SK-N-SH (cell line): ENCODE measurements around the gene TM9SF1. TPM values are rescaled to one million over a fixed set of nuclear protein-coding genes. Genes with fewer than 3 reads are reported as not detected.

ENCODE experiments used
- CTCF ChIA-PET: fragments of 300-600, 350-600 bp; formaldehyde crosslinking; extraction: SDS; loops from one replicate; lab custom pipeline; 2021; lab: Yijun Ruan, JAX
- POLR2A ChIA-PET: fragments of 350-600 bp; sonication (Branson Sonifier 250); formaldehyde crosslinking; extraction: SDS; loops from one replicate; lab custom pipeline; 2020; ENCODE audit warnings: antibody characterized with exemption, inconsistent platforms; lab: Yijun Ruan, JAX
- DNase-seq: peaks from one replicate; pipeline ENCODE4 v3.0.0; 2012
- H2AFZ ChIP-seq: fragments of 200-600 bp; sonication (generic); 2 replicates; pipeline ENCODE4 v1.8.1; 2016; ENCODE audit warnings: antibody characterized with exemption, mild to moderate bottlenecking, low read depth
- H3F3A ChIP-seq: fragments of 200-600 bp; sonication (generic); replicated peaks from 2 replicates; pipeline ENCODE3; 2016; ENCODE audit warnings: antibody characterized with exemption, mild to moderate bottlenecking; ENCODE audit not compliant: insufficient read depth
- H3K27ac ChIP-seq, 2 experiments: fragments of 200-500 bp in 1 of 2; fragments of 200-600 bp in 1 of 2; sonication (Bioruptor generic) in 1 of 2; sonication (generic), shearing (Covaris generic) in 1 of 2; 2 replicates each; pipeline versions ENCODE4 v1.5.1 to v1.6.1; 2014 to 2016; ENCODE audit warnings: low read depth in 2 of 2, inconsistent platforms in 1 of 2, low read length in 1 of 2, mild to moderate bottlenecking in 1 of 2, mixed read lengths in 1 of 2
- H3K27me3 ChIP-seq: fragments of 200-600 bp; sonication (generic), shearing (Covaris generic); 2 replicates; pipeline ENCODE4 v1.6.1; 2016; ENCODE audit warnings: mixed run types; ENCODE audit not compliant: insufficient read depth
- H3K36me3 ChIP-seq, 2 experiments: fragments of 200-500 bp in 1 of 2; fragments of 200-600 bp in 1 of 2; sonication (Bioruptor generic) in 1 of 2; sonication (generic) in 1 of 2; replicated peaks in 1 of 2; 2 replicates each; pipeline versions ENCODE3 to v1.5.1; 2014 to 2016; ENCODE audit warnings: low read length in 1 of 2, mild to moderate bottlenecking in 1 of 2; ENCODE audit not compliant: insufficient read depth in 2 of 2, control insufficient read depth in 1 of 2
- H3K4me1 ChIP-seq, 2 experiments: fragments of 200-500 bp in 1 of 2; fragments of 200-600 bp in 1 of 2; sonication (Bioruptor generic) in 1 of 2; sonication (generic), shearing (Covaris generic) in 1 of 2; 2 replicates each; pipeline versions ENCODE4 v1.5.1 to v1.6.1; 2014 to 2016; ENCODE audit warnings: low read depth in 1 of 2, low read length in 1 of 2, mixed run types in 1 of 2; ENCODE audit not compliant: insufficient read depth in 2 of 2, control insufficient read depth in 1 of 2
- H3K4me2 ChIP-seq: fragments of 200-600 bp; sonication (generic), shearing (Covaris generic); 2 replicates; pipeline ENCODE4 v1.6.1; 2017; ENCODE audit warnings: mixed run types
- H3K4me3 ChIP-seq, 2 experiments: fragments of 200-500 bp in 1 of 2; fragments of 200-600 bp in 1 of 2; sonication (Bioruptor generic) in 1 of 2; sonication (generic), shearing (Covaris generic) in 1 of 2; 2 replicates each; pipeline versions ENCODE4 v1.5.1 to v1.8.1; 2014 to 2016; ENCODE audit warnings: low read depth in 2 of 2, inconsistent platforms in 1 of 2, low read length in 1 of 2, mild to moderate bottlenecking in 1 of 2, mixed read lengths in 1 of 2, moderate library complexity in 1 of 2
- H3K79me2 ChIP-seq: fragments of 200-600 bp; sonication (generic); 2 replicates; pipeline ENCODE4 v1.8.1; 2017; ENCODE audit warnings: mild to moderate bottlenecking; ENCODE audit not compliant: insufficient read depth
- H3K9ac ChIP-seq: fragments of 200-600 bp; sonication (generic); 2 replicates; pipeline ENCODE4 v1.6.1; 2017; ENCODE audit warnings: mixed run types
- H3K9me2 ChIP-seq: fragments of 200-600 bp; sonication (generic); 2 replicates; pipeline ENCODE4 v1.6.1; 2017; ENCODE audit warnings: mixed run types
- H3K9me3 ChIP-seq: fragments of 200-600 bp; sonication (generic); 2 replicates; pipeline ENCODE4 v1.6.1; 2017; ENCODE audit warnings: mixed run types, mild to moderate bottlenecking, moderate library complexity
- H4K20me1 ChIP-seq: fragments of 200-600 bp; sonication (generic); 2 replicates; pipeline ENCODE4 v1.6.1; 2017; ENCODE audit warnings: mild to moderate bottlenecking, mixed run types; ENCODE audit not compliant: insufficient read depth
- CTCF ChIP-seq: fragments of 200-600 bp; sonication (generic); IDR thresholded peaks from 2 replicates; pipeline ENCODE4 v1.6.1; 2017; ENCODE audit warnings: antibody characterized with exemption, mild to moderate bottlenecking, moderate library complexity
- EZH2phosphoT487 ChIP-seq: fragments of 200-600 bp; sonication (generic); IDR thresholded peaks from 2 replicates; pipeline ENCODE4 v1.6.1; 2017; ENCODE audit warnings: low read depth, mixed run types, mild to moderate bottlenecking, antibody characterized with exemption, moderate library complexity, borderline replicate concordance
- FOSL2 ChIP-seq: IDR thresholded peaks from 2 replicates; pipeline ENCODE4 v1.4.0; 2012; ENCODE audit warnings: low read depth, mild to moderate bottlenecking, moderate library complexity, borderline replicate concordance
- FOXM1 ChIP-seq: IDR thresholded peaks from 2 replicates; pipeline ENCODE4 v1.4.0; 2012; ENCODE audit warnings: low read depth, mild to moderate bottlenecking
- NRF1 ChIP-seq: IDR thresholded peaks from 2 replicates; pipeline ENCODE4 v1.6.1; 2012; ENCODE audit warnings: low read depth, mild to moderate bottlenecking, low read length
- PBX3 ChIP-seq: IDR thresholded peaks from 2 replicates; pipeline ENCODE4; 2012
- POLR2AphosphoS5 ChIP-seq: IDR thresholded peaks from 2 replicates; pipeline ENCODE4 v1.6.1; 2012; ENCODE audit warnings: low read depth, low read length
- RCOR1 ChIP-seq: fragments of 150-350 bp; IDR thresholded peaks from 2 replicates; pipeline ENCODE4 v1.6.1; 2017; ENCODE audit warnings: antibody characterized with exemption, low read length
- SMC3 ChIP-seq: IDR thresholded peaks from 2 replicates; pipeline ENCODE4 v1.6.1; 2012; ENCODE audit warnings: low read depth, low read length, improper control_type of control experiment
- TAF1 ChIP-seq: IDR thresholded peaks from 2 replicates; pipeline ENCODE4 v1.6.1; 2012; ENCODE audit warnings: low read depth, mild to moderate bottlenecking, low read length, moderate library complexity, borderline replicate concordance
- TEAD4 ChIP-seq: IDR thresholded peaks from 2 replicates; pipeline ENCODE4 v1.4.0; 2012; ENCODE audit warnings: mild to moderate bottlenecking, borderline replicate concordance; ENCODE audit not compliant: insufficient read depth
- USF2 ChIP-seq: fragments of 150-350 bp; IDR thresholded peaks from 2 replicates; pipeline ENCODE4 v1.6.1; 2017; ENCODE audit warnings: antibody characterized with exemption, low read length, low read depth, borderline replicate concordance
- WGBS: methylation state at CpG from one replicate; pipeline ENCODE4 v1.1.6; 2017; ENCODE audit warnings: low lambda C conversion rate; 5-methylcytosine and 5-hydroxymethylcytosine counted together
- polyA plus RNA-seq, 3 experiments: library from polyadenylated mRNA; depleted of rRNA; stranded (reverse); fragments of >200 nt; gene quantifications; 2 replicates each; pipeline ENCODE4 v1.2.3, GENCODE V29; 2012

Gene TM9SF1
- polyA plus RNA-seq, 1 of the 3 experiments (the other 2 are of a cell fraction), result 48.7 TPM

- TF ChIP-seq TEAD4, result no peak
- TF ChIP-seq FOXM1, result no peak
- no peak for TF ChIP-seq USF2
- TF ChIP-seq EZH2phosphoT487, result no peak
- TF ChIP-seq TAF1, result no peak
- no peak for TF ChIP-seq FOSL2
Observed at GRCh38 chr14:24235804-24236688, 40.8 kb upstream of the TM9SF1 start (continued).

- H3K9ac ChIP-seq, result no peak overlapping the region
- peaks cover 69% of the 10 kb centered on the region for H3K79me2 ChIP-seq
- H3K27ac ChIP-seq, result no peak overlapping the region; a peak in 1 of 4 replicates
- POLR2A ChIA-PET, result interaction anchor here (1.2 to 1.7 kb wide), 3 partner anchors 8 to 132 kb away, joined by 3 to 8 read pairs (median 3); partner anchors contain the start of genes TINF2 and TM9SF1
- 95% methylated on average over 3 of the region's 3 CpGs for whole genome bisulfite sequencing
- peak overlapping the region; percentile 91 for H3K4me2 ChIP-seq
- no peak for DNase-seq
- peaks cover 2% of the 10 kb centered on the region; the same call in 1 of the 2 replicates for H4K20me1 ChIP-seq
- CTCF ChIA-PET, result interaction anchor here (1.2 to 2.2 kb wide), 7 partner anchors 8 to 198 kb away, joined by 4 to 12 read pairs (median 6); partner anchors contain the start of genes CHMP4A, CIDEB and TINF2
- H3K36me3 ChIP-seq, result peaks cover 36 to 53% of the 10 kb centered on the region in 2 experiments
- TF ChIP-seq POLR2AphosphoS5, result no peak
- no peak for TF ChIP-seq EZH2phosphoT487
- no peak for TF ChIP-seq NRF1
- TF ChIP-seq RCOR1, result no peak
- no peak for TF ChIP-seq CTCF
- no peak for TF ChIP-seq PBX3
- TF ChIP-seq SMC3, result no peak
- H3K9me2 ChIP-seq, result no peaks in the 10 kb centered on the region
- H3K4me1 ChIP-seq, result peaks cover 24 to 26% of the 10 kb centered on the region in 2 experiments; a peak in 3 of 4 replicates
- H3F3A ChIP-seq, result peaks cover 12% of the 10 kb centered on the region
- peak overlapping the region in 1 of 2 experiments; percentile 93; a peak in 3 of 4 replicates for H3K4me3 ChIP-seq
- H3K27me3 ChIP-seq, result no peaks in the 10 kb centered on the region
- H2AFZ ChIP-seq, result no peak overlapping the region
- H3K9me3 ChIP-seq, result no peaks in the 10 kb centered on the region
Observed at GRCh38 chr14:24234095-24235005, 39.1 kb upstream of the TM9SF1 start.
